ENCODE results near the gene RTF2. TPM values are rescaled to one million over a fixed set of nuclear protein-coding genes. Genes with fewer than 3 reads are reported as not detected.

Gene RTF2
- total and polyA plus RNA-seq, 2 of the 4 experiments (the other 2 are of a cell fraction): 102 to 109 TPM

DNA sequence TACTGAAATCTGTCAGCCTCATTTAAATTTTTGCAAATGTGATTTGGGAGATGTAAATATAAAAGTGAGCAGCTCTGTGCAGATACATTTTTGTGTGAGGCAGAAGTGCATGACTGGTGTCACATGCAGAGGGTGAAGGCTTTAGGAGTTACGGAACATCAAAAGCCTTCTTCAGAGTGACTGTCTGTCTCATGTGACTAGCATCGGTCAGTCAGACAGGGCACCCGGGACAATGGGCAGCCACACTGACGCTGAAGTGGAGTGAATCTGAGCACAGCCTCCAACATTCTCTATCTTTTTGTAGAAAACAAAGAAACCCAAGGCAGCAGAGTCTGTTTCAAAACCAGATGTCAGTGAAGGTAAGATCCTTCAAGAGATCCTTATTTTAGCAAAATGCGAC is 48.2 kb downstream of the RTF2 start:
- peaks cover 4% of the 10 kb centered on the region; the same call in 1 of the 2 replicates for H4K20me1 ChIP-seq (ENCODE audit: insufficient read depth, low read length)
- no peak overlapping the region for H3K56ac ChIP-seq (ENCODE audit: extremely low read depth, insufficient read depth, low read length)
- H3K9ac ChIP-seq (ENCODE audit: low read depth, low read length): no peak overlapping the region
- H3K18ac ChIP-seq (ENCODE audit: low read depth, low read length): no peak overlapping the region
- H2BK120ac ChIP-seq (ENCODE audit: low read depth, low read length): no peak overlapping the region
- peaks cover 9% of the 10 kb centered on the region; the same call in 1 of the 2 replicates for H3K9me1 ChIP-seq (ENCODE audit: insufficient read depth, low read length)
- H2BK20ac ChIP-seq (ENCODE audit: low read depth, low read length): no peak overlapping the region
- H3K4me3 ChIP-seq (ENCODE audit: insufficient read depth, low read depth, low read length): no peak overlapping the region
- no peak overlapping the region for H4K5ac ChIP-seq (ENCODE audit: low read depth, low read length)
- peaks cover 0 to 10% of the 10 kb centered on the region in 2 experiments; a peak in 2 of 4 replicates for H3K79me1 ChIP-seq (ENCODE audit: low read depth in 1 of 2, low read length in 2 of 2)
- no peak for TF ChIP-seq CHD1 (IDR thresholded peaks at IDR 0.05; ENCODE audit: low read depth, low read length)
- TF ChIP-seq USF2 (IDR thresholded peaks at IDR 0.05; ENCODE audit: low read depth, low read length): no peak
- TF ChIP-seq RFX5 (IDR thresholded peaks at IDR 0.05; ENCODE audit: low read depth, low read length): no peak
- no peak for TF ChIP-seq FOS (IDR thresholded peaks at IDR 0.05; ENCODE audit: low read depth, low read length)
- TF ChIP-seq RAD21 (IDR thresholded peaks at IDR 0.05; ENCODE audit: low read length): no peak
- no peak for TF ChIP-seq ELK1 (IDR thresholded peaks at IDR 0.05; ENCODE audit: borderline replicate concordance, low read depth, low read length)
- no peak for TF ChIP-seq CEBPB (IDR thresholded peaks at IDR 0.05; ENCODE audit: low read depth, low read length)
- no peak for TF ChIP-seq SMC3 (IDR thresholded peaks at IDR 0.05; ENCODE audit: low read depth, low read length)
- TF ChIP-seq MAZ (IDR thresholded peaks at IDR 0.05; ENCODE audit: borderline replicate concordance, low read depth, low read length): no peak
- no peak for TF ChIP-seq MAFK (IDR thresholded peaks at IDR 0.05; ENCODE audit: low read depth, low read length)
- TF ChIP-seq BHLHE40 (IDR thresholded peaks at IDR 0.05; ENCODE audit: low read depth, low read length): no peak
- no peak for TF ChIP-seq POLR2A (IDR thresholded peaks at IDR 0.05; ENCODE audit: low read depth, low read length)
- TF ChIP-seq CTCF (conservative IDR thresholded peaks at IDR 0.05; ENCODE audit: low read depth, low read length): no peak
- peaks cover 2% of the 10 kb centered on the region; the same call in 1 of the 2 replicates for H3K4me1 ChIP-seq (ENCODE audit: control insufficient read depth, insufficient read depth, low read length)
- H3K36me3 ChIP-seq (ENCODE audit: control insufficient read depth, insufficient read depth, low read length): peaks cover 50% of the 10 kb centered on the region
- H4K91ac ChIP-seq (ENCODE audit: insufficient read depth, low read depth, low read length): no peak overlapping the region
- no peak overlapping the region for H3K4me2 ChIP-seq (ENCODE audit: low read depth, low read length)
- 100% methylated on average over 2 of the region's 5 CpGs; no CpG with 5 or more reads in 1 of the 2 experiments for WGBS, 2 experiments (ENCODE audit: extremely low coverage in 2 of 2, insufficient read length in 1 of 2)
- no peaks in the 10 kb centered on the region for H3K27me3 ChIP-seq (ENCODE audit: control insufficient read depth, insufficient read depth, low read length)
- dilution Hi-C loops (cut with HindIII; ENCODE audit: low sequenced_read_pairs, unreplicated experiment): no loop called here
- H2BK5ac ChIP-seq (ENCODE audit: low read depth, low read length, poor library complexity, severe bottlenecking): no peak overlapping the region
- ATAC-seq (ENCODE audit: low read depth): no peak
- no peak for DNase-seq
- H2AK9ac ChIP-seq (replicated peaks; ENCODE audit: low read depth, low read length, poor library complexity): no peak overlapping the region
- H2BK15ac ChIP-seq (ENCODE audit: low read depth, low read length): no peak overlapping the region
- POLR2A ChIA-PET (ENCODE audit: unreplicated experiment): no interaction called here
- CTCF ChIA-PET: no interaction called here
- no peak overlapping the region for H2AFZ ChIP-seq (replicated peaks; ENCODE audit: low read length, poor library complexity)
- no peak overlapping the region for H3K27ac ChIP-seq (ENCODE audit: insufficient read depth, low read length)
- in situ Hi-C loops (cut with MboI; ENCODE audit: low sequenced_read_pairs): no loop called here
- H2AK5ac ChIP-seq (ENCODE audit: low read depth, low read length): no peak overlapping the region
- no TSS peak for BruUV-seq (replicated peaks)
- H3K14ac ChIP-seq (replicated peaks; ENCODE audit: low read depth, low read length): no peak overlapping the region
- no peak overlapping the region for H4K8ac ChIP-seq (ENCODE audit: low read depth in 2 of 2, low read length in 2 of 2)
- no peak overlapping the region for H3K4ac ChIP-seq (ENCODE audit: low read depth, low read length)
- no peak overlapping the region for H3K23ac ChIP-seq (ENCODE audit: low read depth, low read length)
- intact Hi-C loops (cut with micrococcal nuclease): loop anchor here (2.0 kb wide), 1 partner anchor 116 kb away; no protein-coding TSS in a partner anchor
- peaks cover 11% of the 10 kb centered on the region for H3K9me3 ChIP-seq (ENCODE audit: control insufficient read depth, insufficient read depth, low read length)
